ENCODE data around the gene NKX3-2. TPM values are rescaled to one million over a fixed set of nuclear protein-coding genes. Genes with fewer than 3 reads are reported as not detected.

The NKX3-2 gene
- total RNA-seq, 1 donor from 2014 or later, result not detected

GRCh38 chr4:13546142-13546940 is 2.0 kb upstream of the NKX3-2 start:
- no peak for ATAC-seq
- no peak for DNase-seq (ENCODE audit: low spot score)

GRCh38 chr4:13545394-13545808 is 1.1 kb upstream of the NKX3-2 start:
- DNase-seq (ENCODE audit: low spot score) (no peak), ATAC-seq (no peak)

GRCh38 chr4:13544606-13545393 is 492 bp upstream of the NKX3-2 start:
- peak; percentile 78 for ATAC-seq
- peak; percentile 61 for DNase-seq (ENCODE audit: low spot score)

GRCh38 chr4:13543032-13543838 is 1.1 kb downstream of the NKX3-2 start:
- no peak for DNase-seq (ENCODE audit: low spot score)
- ATAC-seq, result no peak

GRCh38 chr4:13542577-13543031 is 1.7 kb downstream of the NKX3-2 start:
- DNase-seq (ENCODE audit: low spot score) (no peak), ATAC-seq (no peak)

- ATAC-seq (peak; percentile 74), DNase-seq (ENCODE audit: low spot score) (no peak)
Measured at GRCh38 chr4:13541720-13542576, 2.4 kb downstream of the NKX3-2 start.

- ATAC-seq (no peak), DNase-seq (ENCODE audit: low spot score) (no peak)
Measured at GRCh38 chr4:13541176-13541604, 3.1 kb downstream of the NKX3-2 start.

- no peak for ATAC-seq
- no peak for DNase-seq (ENCODE audit: low spot score)
Measured at GRCh38 chr4:13540446-13541175, 3.7 kb downstream of the NKX3-2 start.

GRCh38 chr4:13539619-13540445 is 4.5 kb downstream of the NKX3-2 start:
- no peak for DNase-seq (ENCODE audit: low spot score)

GRCh38 chr4:13539047-13539618 is 5.2 kb downstream of the NKX3-2 start:
- no peak for ATAC-seq
- no peak for DNase-seq (ENCODE audit: low spot score)

More at GRCh38 chr4:13539619-13540445, 4.5 kb downstream of the NKX3-2 start:
- no peak for ATAC-seq

GRCh38 chr4:13538427-13538973 is 5.8 kb downstream of the NKX3-2 start:
- no peak for ATAC-seq
- DNase-seq (ENCODE audit: low spot score), result no peak

- DNase-seq (ENCODE audit: low spot score) (no peak), ATAC-seq (no peak)
Measured at GRCh38 chr4:13537832-13538177, 6.5 kb downstream of the NKX3-2 start.

- DNase-seq (ENCODE audit: low spot score) (no peak), ATAC-seq (no peak)
Measured at GRCh38 chr4:13537011-13537831, 7.1 kb downstream of the NKX3-2 start.

GRCh38 chr4:13536607-13537006 is 7.7 kb downstream of the NKX3-2 start:
- ATAC-seq (no peak), DNase-seq (ENCODE audit: low spot score) (no peak)

GRCh38 chr4:13535708-13536361 is 8.5 kb downstream of the NKX3-2 start:
- no peak for DNase-seq (ENCODE audit: low spot score)
- ATAC-seq, result no peak

GRCh38 chr4:13535118-13535517 is 9.2 kb downstream of the NKX3-2 start:
- ATAC-seq (no peak), DNase-seq (ENCODE audit: low spot score) (no peak)

All from left lobe of liver (tissue), 2 donors.